GM12872 (cell line): Measurements from ENCODE around the gene C2CD4B.

Experiments used
- CTCF ChIP-seq: IDR thresholded peaks from 3 replicates; pipeline ENCODE4 v1.5.1; 2011; ENCODE audit warnings: low read depth, mild to moderate bottlenecking, low read length, moderate library complexity; ENCODE audit not compliant: insufficient read depth

The C2CD4B gene

GRCh38 chr15:62190274-62190673 is 25.2 kb upstream of the C2CD4B start:
- TF ChIP-seq CTCF, result no peak

- no peak for TF ChIP-seq CTCF
Observed at GRCh38 chr15:62188744-62189143, 23.7 kb upstream of the C2CD4B start.

GRCh38 chr15:62187910-62188309 is 22.8 kb upstream of the C2CD4B start:
- TF ChIP-seq CTCF, result no peak

GRCh38 chr15:62187425-62187824 is 22.3 kb upstream of the C2CD4B start:
- TF ChIP-seq CTCF, result no peak

GRCh38 chr15:62186578-62186977 is 21.5 kb upstream of the C2CD4B start:
- TF ChIP-seq CTCF, result no peak

- no peak for TF ChIP-seq CTCF
Observed at GRCh38 chr15:62183130-62183529, 18.0 kb upstream of the C2CD4B start.

GRCh38 chr15:62173215-62173614 is 8.1 kb upstream of the C2CD4B start:
- no peak for TF ChIP-seq CTCF

- no peak for TF ChIP-seq CTCF
Observed at GRCh38 chr15:62171882-62172281, 6.8 kb upstream of the C2CD4B start.
